ENCODE data around the gene VIM.

Gene VIM

GRCh38 chr10:17229967-17230682, 2.1 kb downstream of the VIM start:
- no CpG with 5 or more reads among the region's 43 CpGs for WGBS, 2 donors (ENCODE audit: extremely low coverage in 2 of 2, insufficient read length in 2 of 2, insufficient replicate concordance in 1 of 2)

GRCh38 chr10:17231788-17232187, 3.7 kb downstream of the VIM start:
- Histone ChIP-seq H3K9ac (ENCODE audit: low read depth, low read length, poor library complexity) (no peak overlapping the region), H2AFZ (ENCODE audit: low read length) (no peak overlapping the region), H2BK15ac (ENCODE audit: low read length) (no peak overlapping the region), H3K4ac (ENCODE audit: low read length) (no peak overlapping the region), H3K79me1 (ENCODE audit: low read depth, low read length) (peaks cover 5% of the 10 kb centered on the region), H3K18ac (ENCODE audit: low read length) (no peak overlapping the region), H3K4me3 (ENCODE audit: low read length in 2 of 2) (peak overlapping the region in 1 of 2 donors; percentile 85), H3K27ac (replicated peaks; ENCODE audit: low read length) (no peak overlapping the region), H2AK5ac (ENCODE audit: low read depth, low read length) (no peak overlapping the region), H2BK120ac (ENCODE audit: low read depth, low read length) (no peak overlapping the region), H4K91ac (ENCODE audit: low read depth, low read length, poor library complexity) (no peak overlapping the region), H4K8ac (ENCODE audit: low read depth, low read length) (no peak overlapping the region), H3K4me2 (ENCODE audit: insufficient read depth, low read length, poor library complexity, severe bottlenecking) (no peak overlapping the region), H3K14ac (ENCODE audit: low read length) (no peak overlapping the region), H3K27me3 (ENCODE audit: control insufficient read depth in 3 of 3, insufficient read depth in 3 of 3, low read depth in 1 of 3, low read length in 3 of 3) (no peaks in the 10 kb centered on the region), H3K9me3 (replicated peaks in 1 of 2; ENCODE audit: control insufficient read depth in 2 of 2, insufficient read depth in 1 of 2, low read depth in 1 of 2, low read length in 2 of 2) (no peaks in the 10 kb centered on the region), H3K23ac (ENCODE audit: low read depth, low read length, poor library complexity) (no peak overlapping the region), H2BK5ac (ENCODE audit: low read length) (no peak overlapping the region), H2BK12ac (ENCODE audit: low read length) (no peak overlapping the region), H3K36me3 (replicated peaks in 1 of 2; ENCODE audit: control insufficient read depth in 2 of 2, insufficient read depth in 2 of 2, low read length in 2 of 2) (peaks cover 28 to 74% of the 10 kb centered on the region in 2 donors), H3K4me1 (ENCODE audit: control insufficient read depth in 2 of 2, insufficient read depth in 1 of 2, low read depth in 1 of 2, low read length in 2 of 2) (peaks cover 7 to 31% of the 10 kb centered on the region in 2 donors)
- WGBS, 2 donors (ENCODE audit: extremely low coverage in 2 of 2, insufficient read length in 2 of 2, insufficient replicate concordance in 1 of 2) = no CpG with 5 or more reads among the region's 1 CpG
- no peak for DNase-seq (ENCODE audit: low spot score)

More at GRCh38 chr10:17229967-17230682, 2.1 kb downstream of the VIM start:
- Histone ChIP-seq H3K14ac (ENCODE audit: low read length) (peak overlapping the region; percentile 100), H3K4me1 (ENCODE audit: control insufficient read depth in 2 of 2, insufficient read depth in 1 of 2, low read depth in 1 of 2, low read length in 2 of 2) (peaks cover 9 to 33% of the 10 kb centered on the region in 2 donors), H3K27me3 (ENCODE audit: control insufficient read depth in 3 of 3, insufficient read depth in 3 of 3, low read depth in 1 of 3, low read length in 3 of 3) (no peaks in the 10 kb centered on the region), H2BK12ac (ENCODE audit: low read length) (no peak overlapping the region), H4K91ac (ENCODE audit: low read depth, low read length, poor library complexity) (no peak overlapping the region), H3K4ac (ENCODE audit: low read length) (no peak overlapping the region), H3K4me3 (ENCODE audit: low read length in 2 of 2) (peak overlapping the region; percentile 85 to 100), H3K9me3 (replicated peaks in 1 of 2; ENCODE audit: control insufficient read depth in 2 of 2, insufficient read depth in 1 of 2, low read depth in 1 of 2, low read length in 2 of 2) (no peaks in the 10 kb centered on the region), H4K8ac (ENCODE audit: low read depth, low read length) (no peak overlapping the region), H3K9ac (ENCODE audit: low read depth, low read length, poor library complexity) (peak overlapping the region; percentile 100), H3K4me2 (ENCODE audit: insufficient read depth, low read length, poor library complexity, severe bottlenecking) (peak overlapping the region; percentile 85), H2BK5ac (ENCODE audit: low read length) (peak overlapping the region; percentile 92), H3K36me3 (replicated peaks in 1 of 2; ENCODE audit: control insufficient read depth in 2 of 2, insufficient read depth in 2 of 2, low read length in 2 of 2) (peaks cover 21 to 57% of the 10 kb centered on the region in 2 donors), H2BK120ac (ENCODE audit: low read depth, low read length) (no peak overlapping the region), H3K18ac (ENCODE audit: low read length) (peak overlapping the region; percentile 99), H3K79me1 (ENCODE audit: low read depth, low read length) (peaks cover 5% of the 10 kb centered on the region), H2AK5ac (ENCODE audit: low read depth, low read length) (peak overlapping the region; percentile 99), H2AFZ (ENCODE audit: low read length) (no peak overlapping the region), H3K23ac (ENCODE audit: low read depth, low read length, poor library complexity) (peak overlapping the region; percentile 40), H3K27ac (replicated peaks; ENCODE audit: low read length) (peak overlapping the region; percentile 29), H2BK15ac (ENCODE audit: low read length) (peak overlapping the region; percentile 99)
- peak; percentile 73 for DNase-seq (ENCODE audit: low spot score)

DNA sequence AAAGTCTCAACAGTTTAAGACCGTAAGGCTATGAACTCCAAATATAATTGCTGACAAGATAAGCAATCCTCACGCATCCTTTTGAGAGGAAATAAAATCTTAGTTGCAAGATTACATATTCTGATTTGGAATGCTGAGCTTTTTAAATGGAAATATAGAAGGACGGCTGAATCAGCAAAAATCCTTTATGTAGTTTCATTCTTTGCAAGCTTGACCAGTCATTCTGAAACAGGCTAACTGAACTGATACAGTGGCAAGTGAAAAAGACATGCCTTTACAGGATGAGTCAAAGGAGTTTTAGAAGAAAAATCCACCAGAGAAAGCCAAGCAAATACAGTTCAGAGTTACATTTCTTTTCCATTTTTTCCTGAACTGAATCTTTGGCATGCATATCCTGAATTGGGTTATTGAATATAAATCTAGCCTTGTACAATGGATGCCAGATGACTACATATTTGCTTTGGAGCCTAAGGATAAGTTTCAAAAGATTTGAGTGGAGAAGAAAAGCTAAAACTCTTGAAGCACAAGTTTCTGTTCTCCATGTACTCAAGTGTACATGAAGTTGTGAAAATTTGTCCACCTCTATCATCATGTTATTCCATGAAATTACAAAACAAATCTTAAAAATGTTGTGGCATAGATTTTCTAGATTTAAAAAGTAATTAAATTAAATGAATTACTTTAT, 4.4 kb downstream of the VIM start:
- Histone ChIP-seq H3K4ac (ENCODE audit: low read length) (no peak overlapping the region), H3K79me1 (ENCODE audit: low read depth, low read length) (peaks cover 5% of the 10 kb centered on the region), H2BK12ac (ENCODE audit: low read length) (no peak overlapping the region), H3K14ac (ENCODE audit: low read length) (no peak overlapping the region), H4K8ac (ENCODE audit: low read depth, low read length) (no peak overlapping the region), H2AFZ (ENCODE audit: low read length) (no peak overlapping the region), H4K91ac (ENCODE audit: low read depth, low read length, poor library complexity) (no peak overlapping the region), H2BK120ac (ENCODE audit: low read depth, low read length) (no peak overlapping the region), H3K4me2 (ENCODE audit: insufficient read depth, low read length, poor library complexity, severe bottlenecking) (no peak overlapping the region), H3K23ac (ENCODE audit: low read depth, low read length, poor library complexity) (no peak overlapping the region), H2BK15ac (ENCODE audit: low read length) (no peak overlapping the region), H2AK5ac (ENCODE audit: low read depth, low read length) (no peak overlapping the region), H3K9me3 (replicated peaks in 1 of 2; ENCODE audit: control insufficient read depth in 2 of 2, insufficient read depth in 1 of 2, low read depth in 1 of 2, low read length in 2 of 2) (no peaks in the 10 kb centered on the region), H3K27me3 (ENCODE audit: control insufficient read depth in 3 of 3, insufficient read depth in 3 of 3, low read depth in 1 of 3, low read length in 3 of 3) (no peaks in the 10 kb centered on the region), H3K4me1 (ENCODE audit: control insufficient read depth in 2 of 2, insufficient read depth in 1 of 2, low read depth in 1 of 2, low read length in 2 of 2) (peaks cover 3 to 25% of the 10 kb centered on the region in 2 donors), H3K18ac (ENCODE audit: low read length) (no peak overlapping the region), H3K4me3 (ENCODE audit: low read length in 2 of 2) (peak overlapping the region in 1 of 2 donors; percentile 85), H3K27ac (replicated peaks; ENCODE audit: low read length) (no peak overlapping the region), H3K36me3 (replicated peaks in 1 of 2; ENCODE audit: control insufficient read depth in 2 of 2, insufficient read depth in 2 of 2, low read length in 2 of 2) (peaks cover 28 to 80% of the 10 kb centered on the region in 2 donors), H2BK5ac (ENCODE audit: low read length) (no peak overlapping the region), H3K9ac (ENCODE audit: low read depth, low read length, poor library complexity) (no peak overlapping the region)
- WGBS, 2 donors (ENCODE audit: extremely low coverage in 2 of 2, insufficient read length in 2 of 2, insufficient replicate concordance in 1 of 2) = no CpG with 5 or more reads among the region's 3 CpGs
- DNase-seq (ENCODE audit: low spot score) = no peak

- Histone ChIP-seq H3K4me3 (ENCODE audit: low read length in 2 of 2) (no peak overlapping the region), H2BK5ac (ENCODE audit: low read length) (no peak overlapping the region), H2BK12ac (ENCODE audit: low read length) (no peak overlapping the region), H2BK15ac (ENCODE audit: low read length) (no peak overlapping the region), H2BK120ac (ENCODE audit: low read depth, low read length) (no peak overlapping the region), H3K4me1 (ENCODE audit: control insufficient read depth in 2 of 2, insufficient read depth in 1 of 2, low read depth in 1 of 2, low read length in 2 of 2) (peaks cover 0 to 21% of the 10 kb centered on the region in 2 donors), H4K91ac (ENCODE audit: low read depth, low read length, poor library complexity) (no peak overlapping the region), H3K4me2 (ENCODE audit: insufficient read depth, low read length, poor library complexity, severe bottlenecking) (no peak overlapping the region), H3K79me1 (ENCODE audit: low read depth, low read length) (peaks cover 5% of the 10 kb centered on the region), H3K27me3 (ENCODE audit: control insufficient read depth in 3 of 3, insufficient read depth in 3 of 3, low read depth in 1 of 3, low read length in 3 of 3) (no peaks in the 10 kb centered on the region), H2AFZ (ENCODE audit: low read length) (no peak overlapping the region), H3K18ac (ENCODE audit: low read length) (no peak overlapping the region), H2AK5ac (ENCODE audit: low read depth, low read length) (no peak overlapping the region), H3K9me3 (replicated peaks in 1 of 2; ENCODE audit: control insufficient read depth in 2 of 2, insufficient read depth in 1 of 2, low read depth in 1 of 2, low read length in 2 of 2) (no peaks in the 10 kb centered on the region), H3K27ac (replicated peaks; ENCODE audit: low read length) (no peak overlapping the region), H3K23ac (ENCODE audit: low read depth, low read length, poor library complexity) (no peak overlapping the region), H4K8ac (ENCODE audit: low read depth, low read length) (no peak overlapping the region), H3K14ac (ENCODE audit: low read length) (no peak overlapping the region), H3K9ac (ENCODE audit: low read depth, low read length, poor library complexity) (no peak overlapping the region), H3K36me3 (replicated peaks in 1 of 2; ENCODE audit: control insufficient read depth in 2 of 2, insufficient read depth in 2 of 2, low read length in 2 of 2) (peaks cover 30 to 88% of the 10 kb centered on the region in 2 donors), H3K4ac (ENCODE audit: low read length) (no peak overlapping the region)
- no CpG with 5 or more reads among the region's 14 CpGs for WGBS, 2 donors (ENCODE audit: extremely low coverage in 2 of 2, insufficient read length in 2 of 2, insufficient replicate concordance in 1 of 2)
- no peak for DNase-seq (ENCODE audit: low spot score)
Measured at GRCh38 chr10:17233286-17233991, 5.4 kb downstream of the VIM start.
